ENCODE data around the gene SCGB1D4. TPM values are rescaled to one million over a fixed set of nuclear protein-coding genes. Genes with fewer than 3 reads are reported as not detected.

The SCGB1D4 gene
- polyA plus RNA-seq, 3 donors, result not detected

DNA sequence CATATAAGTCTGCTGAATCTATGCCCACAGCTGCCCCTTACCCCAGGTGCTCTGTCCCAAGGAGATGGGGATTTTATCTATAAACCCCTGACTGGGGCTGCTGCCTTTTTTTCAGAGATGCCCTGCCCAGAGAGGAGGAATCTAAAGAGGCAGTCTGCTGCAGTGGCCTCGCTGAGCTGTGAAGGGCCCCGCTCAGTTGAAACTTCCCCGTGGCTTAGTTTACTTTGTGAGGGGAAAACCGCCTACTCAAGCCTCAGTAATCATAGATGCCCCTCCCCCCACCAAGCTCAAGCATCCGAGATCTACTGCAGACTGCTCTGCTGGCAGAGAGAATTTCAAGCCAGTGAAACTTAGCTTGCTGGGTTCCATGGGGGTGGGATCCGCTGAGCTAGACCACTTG lies 7.4 kb upstream of the SCGB1D4 start:
- 30 to 52% (median 47%) methylated on average over 6 of the region's 6 CpGs for WGBS, 3 donors
- no peak overlapping the region for H3K27ac ChIP-seq (ENCODE audit: low read depth, low read length)

DNA sequence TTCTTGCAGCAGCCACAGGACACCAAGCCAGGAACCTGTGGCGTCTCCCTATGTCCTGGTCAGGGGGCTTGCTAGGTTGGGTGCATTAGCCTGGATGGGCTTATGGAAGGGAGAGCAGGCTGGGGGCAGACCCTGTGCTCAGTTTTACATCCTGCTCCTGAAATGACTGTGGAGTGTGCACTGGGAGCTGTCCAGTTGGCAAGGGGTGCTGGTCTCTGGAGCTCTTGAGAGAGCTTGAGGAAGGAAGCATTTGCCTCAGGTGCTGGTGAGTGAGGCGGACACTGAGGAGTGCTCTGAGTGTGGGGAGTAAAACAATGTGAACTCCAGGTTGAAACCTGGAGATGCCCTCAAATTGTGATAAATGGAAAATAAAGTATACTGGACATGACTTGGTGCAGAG lies 3.4 kb downstream of the SCGB1D4 start:
- 41 to 45% (median 43%) methylated on average over 2 of the region's 2 CpGs for WGBS, 3 donors

GRCh38 chr11:62280452-62280851 lies 18.4 kb downstream of the SCGB1D4 start:
- no peak overlapping the region for H3K27ac ChIP-seq (ENCODE audit: low read depth, low read length)

More for the DNA sequence above, 3.4 kb downstream of the SCGB1D4 start:
- H3K27ac ChIP-seq (ENCODE audit: low read depth, low read length), result no peak overlapping the region

DNA sequence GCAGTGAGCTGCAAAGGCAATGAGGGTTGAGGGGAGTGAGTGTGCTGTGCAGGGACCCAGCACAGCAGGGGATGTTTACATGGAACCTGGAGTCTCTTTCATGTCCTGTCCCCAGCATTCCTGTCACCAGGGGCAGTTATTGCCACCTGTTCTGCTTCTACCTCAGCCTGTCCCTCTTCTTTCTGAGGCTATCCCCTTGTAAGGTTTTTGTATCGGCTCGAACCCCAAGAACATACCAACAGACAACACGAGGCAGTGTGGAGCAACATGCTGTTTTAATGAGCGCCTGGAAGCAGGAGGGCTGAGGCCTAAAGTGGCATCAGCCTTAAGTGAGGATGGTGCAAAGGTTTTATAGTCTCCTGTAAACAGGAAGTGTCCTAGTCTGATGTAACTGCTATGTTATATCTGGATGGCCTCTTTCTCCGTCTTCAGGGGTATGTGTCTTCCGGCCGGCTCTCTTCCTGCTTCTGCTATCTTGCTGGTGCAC lies 25.0 kb downstream of the SCGB1D4 start:
- WGBS, 3 donors, result 64 to 76% (median 68%) methylated on average over 7 of the region's 7 CpGs

DNA sequence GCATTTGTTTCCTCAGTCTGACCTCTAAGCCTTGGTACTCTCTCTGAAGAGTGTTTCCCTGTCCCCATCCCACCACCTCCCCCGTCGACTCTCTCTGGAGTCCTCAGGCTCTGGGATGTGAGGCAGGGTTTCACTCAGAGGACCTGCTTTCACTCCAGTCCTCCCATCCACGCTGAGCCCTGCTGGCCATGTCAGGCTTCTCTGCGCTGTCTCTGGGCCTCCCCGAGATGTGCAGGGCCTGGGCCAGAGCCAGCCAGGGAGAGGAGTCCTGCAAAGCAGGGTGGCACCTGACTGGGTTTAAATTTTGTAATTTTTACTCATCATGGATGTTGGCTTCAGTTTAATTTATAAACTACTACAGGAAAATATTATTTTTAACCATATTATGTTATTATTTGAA lies 25.6 kb downstream of the SCGB1D4 start:
- H3K27ac ChIP-seq (ENCODE audit: low read depth, low read length), result no peak overlapping the region
- WGBS, 3 donors, result 74 to 86% (median 84%) methylated on average over 5 of the region's 5 CpGs

More for the DNA sequence above, 25.0 kb downstream of the SCGB1D4 start:
- no peak overlapping the region for H3K27ac ChIP-seq (ENCODE audit: low read depth, low read length)

DNA sequence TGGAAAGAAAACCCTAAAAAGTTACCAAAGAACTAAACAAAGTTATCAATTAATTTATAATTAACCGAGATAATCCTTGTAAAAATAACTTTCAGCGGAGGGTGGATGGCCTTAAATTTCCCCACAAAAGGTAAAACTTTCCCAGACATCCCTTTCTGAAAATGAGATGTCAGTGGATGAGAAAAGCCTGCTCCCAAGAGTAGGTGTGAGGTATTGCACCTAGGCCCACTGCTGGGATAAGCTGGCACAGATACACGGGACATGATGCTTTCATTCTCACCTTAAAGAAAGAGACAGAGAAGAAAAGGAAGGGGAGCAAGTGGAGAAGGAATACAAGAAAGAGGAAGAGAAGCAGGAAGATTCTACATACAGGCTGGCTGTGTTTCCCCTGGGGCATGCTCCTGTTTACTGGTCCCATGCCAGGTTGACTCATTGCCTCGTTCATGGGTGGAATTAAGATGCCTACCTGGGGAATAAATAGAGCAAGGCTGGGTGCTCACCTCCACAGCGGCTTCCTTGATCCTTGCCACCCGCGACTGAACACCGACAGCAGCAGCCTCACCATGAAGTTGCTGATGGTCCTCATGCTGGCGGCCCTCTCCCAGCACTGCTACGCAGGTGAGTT lies 29.1 kb downstream of the SCGB1D4 start, which contains the start of gene SCGB2A2:
Gene SCGB2A2, plus strand, starts transcription at position 505 of the 625 bp plus-strand sequence. Its CDS starts 59 bp downstream, at position 564.
- H3K27ac ChIP-seq (ENCODE audit: low read depth, low read length), result no peak within 1 kb of the TSS
- 69 to 77% (median 75%) methylated on average over 10 of the region's 10 CpGs for WGBS, 3 donors

GRCh38 chr11:62267576-62267975 lies 31.3 kb downstream of the SCGB1D4 start:
- no peak overlapping the region for H3K27ac ChIP-seq (ENCODE audit: low read depth, low read length)
- WGBS, 3 donors, result 63 to 82% (median 68%) methylated on average over 3 of the region's 3 CpGs

- WGBS, 3 donors, result 86 to 97% (median 94%) methylated on average over 1 of the region's 1 CpG
- H3K27ac ChIP-seq (ENCODE audit: low read depth, low read length), result no peak overlapping the region
These were observed 31.8 kb downstream of the SCGB1D4 start for GRCh38 chr11:62267050-62267449.

DNA sequence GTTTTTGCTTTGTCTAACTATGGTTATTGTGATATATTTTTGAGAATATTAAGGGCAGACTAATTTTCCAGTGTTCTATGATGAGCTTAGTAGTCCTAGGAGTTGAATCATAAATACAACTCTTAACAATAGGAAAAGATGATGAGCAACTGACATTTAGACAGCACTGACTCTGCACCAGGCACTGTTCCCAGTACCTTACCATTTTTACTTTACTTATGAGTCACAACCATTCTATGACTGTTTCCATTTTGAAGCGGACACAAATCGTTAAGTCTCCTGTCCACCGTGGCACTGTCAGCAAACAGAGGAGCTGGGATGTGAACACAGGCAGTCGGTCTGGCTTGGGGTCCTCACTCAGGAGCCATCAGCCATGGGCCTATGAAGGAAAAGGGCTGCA lies 32.3 kb downstream of the SCGB1D4 start:
- WGBS, 3 donors, result 60 to 78% (median 69%) methylated on average over 4 of the region's 4 CpGs
- no peak overlapping the region for H3K27ac ChIP-seq (ENCODE audit: low read depth, low read length)

- 83 to 88% (median 85%) methylated on average over 1 of the region's 1 CpG for WGBS, 3 donors
- H3K27ac ChIP-seq (ENCODE audit: low read depth, low read length), result no peak overlapping the region
These were observed 34.9 kb downstream of the SCGB1D4 start for GRCh38 chr11:62264004-62264403.

- no peak overlapping the region for H3K27ac ChIP-seq (ENCODE audit: low read depth, low read length)
- WGBS, 3 donors, result 66 to 79% (median 74%) methylated on average over 6 of the region's 6 CpGs
These were observed 38.5 kb downstream of the SCGB1D4 start for GRCh38 chr11:62260261-62260953.

- H3K27ac ChIP-seq (ENCODE audit: low read depth, low read length), result no peak overlapping the region
- 73 to 95% (median 89%) methylated on average over 2 of the region's 2 CpGs for WGBS, 3 donors
These were observed 42.6 kb downstream of the SCGB1D4 start for GRCh38 chr11:62256281-62256680.

- no peak overlapping the region for H3K27ac ChIP-seq (ENCODE audit: low read depth, low read length)
- 54 to 65% (median 62%) methylated on average over 3 of the region's 3 CpGs for WGBS, 3 donors
These were observed 44.8 kb downstream of the SCGB1D4 start for GRCh38 chr11:62253999-62254542.

DNA sequence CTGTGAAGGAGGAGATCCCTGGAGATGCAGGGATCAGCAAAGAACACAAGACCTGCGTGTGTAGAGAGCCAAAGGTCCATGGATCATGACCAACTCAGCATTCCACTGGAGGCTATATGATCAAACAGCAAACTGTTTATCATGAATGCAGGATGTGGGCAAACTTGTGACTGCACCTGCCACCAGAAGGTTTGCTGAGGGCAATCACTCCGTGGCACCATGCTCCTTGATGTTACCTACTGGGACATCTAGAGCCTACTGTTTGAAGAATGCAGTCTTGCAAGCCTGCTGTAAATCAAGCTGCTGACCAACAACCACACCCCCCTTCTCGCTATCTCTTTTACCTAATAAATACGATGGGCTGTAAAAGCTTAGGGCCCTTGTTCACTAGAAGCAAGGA lies 47.2 kb downstream of the SCGB1D4 start:
- WGBS, 3 donors, result 60 to 61% (median 60%) methylated on average over 4 of the region's 4 CpGs
- H3K27ac ChIP-seq (ENCODE audit: low read depth, low read length), result no peak overlapping the region

Other genes with a start within 250 kb of the SCGB1D4 start
- gene INCENP, start 175.1 kb downstream of the SCGB1D4 start, polyA plus RNA-seq, result 1 to 10 TPM; 3.6 to 4.3 (median 4.0) TPM
- not detected for gene SCGB1D1, start 108.9 kb downstream of the SCGB1D4 start, polyA plus RNA-seq
- 1 to 10 TPM in 2 of 3 donors, not detected in 1; 2.6 to 9.8 TPM for gene SCGB2A1, start 90.4 kb downstream of the SCGB1D4 start, polyA plus RNA-seq
- 1 to 10 TPM in 1 of 3 donors, not detected in 2; 1.4 TPM for gene SCGB1D2, start 56.8 kb downstream of the SCGB1D4 start, polyA plus RNA-seq
- gene SCGB2A2, start 28.9 kb downstream of the SCGB1D4 start, polyA plus RNA-seq, result under 1 TPM in 1 of 3 donors, not detected in 2; 0.22 TPM
- 10 to 100 TPM in 1 of 3 donors, 1 to 10 TPM in 2; 6.9 to 14.4 (median 9.0) TPM for gene ASRGL1, start 38.4 kb upstream of the SCGB1D4 start, polyA plus RNA-seq
- gene SCGB1A1, start 120.0 kb upstream of the SCGB1D4 start, polyA plus RNA-seq, result under 1 TPM in 2 of 3 donors, not detected in 1; 0.54 to 0.82 TPM
- gene AHNAK, start 247.7 kb upstream of the SCGB1D4 start, polyA plus RNA-seq, result 100 to 1,000 TPM in 2 of 3 donors, 10 to 100 TPM in 1; 27.1 to 199 (median 193) TPM